K562 (cell line): Measurements from ENCODE around the gene RPL26. TPM values are rescaled to one million over a fixed set of nuclear protein-coding genes. Genes with fewer than 3 reads are reported as not detected.
A peak's percentile ranks its signal among the peaks of the same experiment; 100 is the strongest.

ENCODE experiments used
- ATAC-seq: fragments of 200-7000 bp; cut with Tn5 transposase; 3 replicates; pipeline ENCODE4 v1.9.1; 2020; ENCODE audit warnings: moderate library complexity
- BruUV-seq: library from RNA; stranded (reverse); fragments of 400-500 nt; replicated peaks from 2 replicates; lab custom pipeline; 2021; lab: Mats Ljungman, UMichigan
- CTCF ChIA-PET: fragments of 300-600 bp; formaldehyde crosslinking; extraction: SDS; loops from one replicate; lab custom pipeline; 2021; ENCODE audit warnings: low intra/inter-chr PET ratio; lab: Yijun Ruan, JAX
- POLR2A ChIA-PET: fragments of 300-600, 350-650 bp; sonication (Branson Sonifier 250); formaldehyde crosslinking; extraction: SDS; loops from one replicate; lab custom pipeline; 2021; ENCODE audit warnings: antibody characterized with exemption, inconsistent platforms; lab: Yijun Ruan, JAX
- DNase-seq, 4 experiments: peaks; one replicate each; pipeline versions ENCODE4 v3.0.0 to v3.0.0-alpha.2; 2011 to 2018; ENCODE audit warnings: low spot score in 3 of 4, mixed read lengths in 3 of 4; ENCODE audit errors: extremely low read depth in 1 of 4
- FAIRE-seq: peaks from 2 replicates; lab custom pipeline; 2011; peaks lifted over from hg19 to GRCh38; lab: Jason Lieb, UNC
- H2AFZ ChIP-seq: 2 replicates; pipeline ENCODE4 v1.6.0; 2011; ENCODE audit warnings: low read depth, low read length, control low read depth, inconsistent platforms
- H3K27ac ChIP-seq: fragments of 200-600 bp; 3 replicates; pipeline ENCODE4 v1.8.0; 2011; ENCODE audit warnings: low read depth, mild to moderate bottlenecking, control low read depth, inconsistent platforms, low read length, moderate library complexity, mixed read lengths; ENCODE audit errors: extremely low read depth
- H3K27me3 ChIP-seq, 2 experiments: fragments of 300-600 bp in 1 of 2; 2 replicates in 1 of 2; 3 replicates in 1 of 2; pipeline versions ENCODE4 v1.6.0 to v1.8.0; 2011; ENCODE audit warnings: inconsistent platforms in 2 of 2, low read length in 2 of 2, mild to moderate bottlenecking in 1 of 2, mixed read lengths in 1 of 2, moderate library complexity in 1 of 2; ENCODE audit not compliant: control insufficient read depth in 2 of 2, insufficient read depth in 2 of 2
- H3K36me3 ChIP-seq: fragments of 300-600 bp; 3 replicates; pipeline ENCODE4 v1.8.0; 2011; ENCODE audit warnings: mild to moderate bottlenecking, low read length, inconsistent platforms; ENCODE audit not compliant: control insufficient read depth, insufficient read depth
- H3K4me1 ChIP-seq, 2 experiments: fragments of 200-600 bp in 1 of 2; replicated peaks in 1 of 2; 2 replicates in 1 of 2; 3 replicates in 1 of 2; pipeline versions ENCODE4 v1.5.1 to v1.8.0; 2011; ENCODE audit warnings: inconsistent platforms in 2 of 2, low read length in 2 of 2, mild to moderate bottlenecking in 1 of 2, mixed read lengths in 1 of 2, moderate library complexity in 1 of 2; ENCODE audit not compliant: control insufficient read depth in 2 of 2, insufficient read depth in 2 of 2
- H3K4me2 ChIP-seq: 2 replicates; pipeline ENCODE4 v1.6.1; 2011; ENCODE audit warnings: low read length, control low read depth, inconsistent platforms, mixed read lengths; ENCODE audit not compliant: insufficient read depth
- H3K4me3 ChIP-seq: fragments of 200-600 bp; sonication (generic), shearing (Covaris generic); 2 replicates; pipeline ENCODE4 v1.5.1; 2016; ENCODE audit warnings: control low read depth, inconsistent platforms
- H3K79me2 ChIP-seq: fragments of 200-600 bp; 3 replicates; pipeline ENCODE4 v1.8.0; 2011; ENCODE audit warnings: low read length, inconsistent platforms; ENCODE audit not compliant: control insufficient read depth, insufficient read depth
- H3K9ac ChIP-seq, 2 experiments: 2 replicates each; pipeline versions ENCODE4 v1.6.0 to v1.6.1; 2011; ENCODE audit warnings: low read depth in 2 of 2, low read length in 2 of 2, control low read depth in 1 of 2, inconsistent platforms in 1 of 2, mild to moderate bottlenecking in 1 of 2, mixed read lengths in 1 of 2; ENCODE audit not compliant: insufficient read depth in 1 of 2
- H3K9me1 ChIP-seq: one replicate; pipeline ENCODE4 v1.6.0; 2011; ENCODE audit warnings: inconsistent platforms, mild to moderate bottlenecking, low read length, moderate library complexity; ENCODE audit not compliant: control insufficient read depth, insufficient read depth
- H3K9me3 ChIP-seq: replicated peaks from 2 replicates; pipeline ENCODE4 v1.5.1; 2011; ENCODE audit warnings: low read depth, low read length, inconsistent platforms; ENCODE audit not compliant: control insufficient read depth, insufficient read depth
- H4K20me1 ChIP-seq: replicated peaks from 2 replicates; pipeline ENCODE4 v1.6.1; 2011; ENCODE audit warnings: low read length, inconsistent platforms, mixed read lengths; ENCODE audit not compliant: control insufficient read depth, insufficient read depth
- FOSL1 ChIP-seq: fragments of 200-800 bp; sonication (Bioruptor generic); conservative IDR thresholded peaks from 2 replicates; pipeline ENCODE4 v1.6.1; 2016; ENCODE audit warnings: missing genetic modification characterization, missing compliant biosample characterization
- HNRNPL ChIP-seq: fragments of 200-400 bp; formaldehyde crosslinking; IDR thresholded peaks from 2 replicates; pipeline ENCODE4 v1.6.1; 2017; ENCODE audit warnings: low read depth, mild to moderate bottlenecking, low read length
- JUN ChIP-seq, 2 experiments: sonication (generic) in 1 of 2; formaldehyde crosslinking in 1 of 2; IDR thresholded peaks; 2 replicates each; pipeline versions ENCODE4 v1.6.1 to v1.8.0; 2012 to 2022; ENCODE audit warnings: borderline replicate concordance in 2 of 2, mild to moderate bottlenecking in 2 of 2, improper control_type of control experiment in 1 of 2, low read depth in 1 of 2, low read length in 1 of 2, missing genetic modification reagents in 1 of 2
- JUND ChIP-seq, 2 experiments: IDR thresholded peaks; 2 replicates in 1 of 2; 3 replicates in 1 of 2; pipeline ENCODE4 v1.6.1; 2011; ENCODE audit warnings: borderline replicate concordance in 2 of 2, low read depth in 2 of 2, low read length in 2 of 2, improper control_type of control experiment in 1 of 2, missing biosample characterization in 1 of 2, missing genetic modification characterization in 1 of 2, missing genetic modification reagents in 1 of 2
- MCM5 ChIP-seq: fragments of 450-650 bp; IDR thresholded peaks from 2 replicates; pipeline ENCODE4 v1.6.1; 2016; ENCODE audit warnings: low read depth
- RFX1 ChIP-seq: fragments of 450-650 bp; IDR thresholded peaks from 2 replicates; pipeline ENCODE4 v1.6.1; 2016; ENCODE audit warnings: mild to moderate bottlenecking, moderate library complexity
- SRF ChIP-seq, 2 experiments: fragments of 250-450, 450-650 bp in 1 of 2; sonication (Bioruptor Pico) in 1 of 2; sonication (generic) in 1 of 2; formaldehyde crosslinking; IDR thresholded peaks; 2 replicates each; pipeline versions ENCODE4 v1.5.0 to v1.5.1; 2020 to 2022; ENCODE audit warnings: mild to moderate bottlenecking in 1 of 2, missing genetic modification reagents in 1 of 2
- STAT5A ChIP-seq: IDR thresholded peaks from 2 replicates; pipeline ENCODE4 v1.6.1; 2012; ENCODE audit warnings: low read length, inconsistent platforms, borderline replicate concordance
- TARDBP ChIP-seq: fragments of 450-650 bp; IDR thresholded peaks from 2 replicates; pipeline ENCODE4 v1.6.1; 2016
- TBL1XR1 ChIP-seq, 2 experiments: IDR thresholded peaks; 2 replicates each; pipeline ENCODE4 v1.6.1; 2012; ENCODE audit warnings: improper control_type of control experiment in 2 of 2, low read length in 2 of 2, mild to moderate bottlenecking in 1 of 2
- WGBS: fragments of 100-300 bp; shearing (Covaris generic); methylation state at CpG from one replicate; pipeline ENCODE4 v1.1.6; 2016; ENCODE audit warnings: low coverage, mixed read lengths; ENCODE audit not compliant: insufficient coverage; ENCODE audit errors: missing lambda C conversion rate; 5-methylcytosine and 5-hydroxymethylcytosine counted together
- in situ Hi-C: fragments of 300-500 bp; cut with MboI; formaldehyde crosslinking; loops from 4 replicates; pipeline ENCODE4 v1.15.0; 2018; ENCODE audit warnings: inconsistent platforms, mixed read lengths
- intact Hi-C: fragments of 100-400 bp; cut with micrococcal nuclease; formaldehyde crosslinking; loops from 2 replicates; pipeline ENCODE4 v1.14.2; 2022
- polyA plus RNA-seq, 8 experiments: library from polyadenylated mRNA; depleted of rRNA in 4 of 8; stranded (reverse) in 5 of 8; unstranded in 3 of 8; fragments of >200 nt; fragmentation: Nextera tagmentation in 2 of 8; fragmentation: Illumina TruSeq in 1 of 8; extraction: Ambion mirVana in 2 of 8; extraction: Trizol in 1 of 8; gene quantifications; 2 replicates each; pipeline versions ENCODE4 v1.2.1 to v1.2.3, GENCODE V29; 2011 to 2014; ENCODE audit warnings: inconsistent platforms in 1 of 8, missing spikeins in 1 of 8
- total RNA-seq, 7 experiments: library from RNA; depleted of rRNA in 6 of 7; stranded (reverse); fragments of >200 nt in 6 of 7; fragmentation: Illumina TruSeq in 2 of 7; extraction: Trizol in 2 of 7; gene quantifications; 2 replicates each; pipeline versions ENCODE4 v1.2.1 to v1.2.3, GENCODE V29; 2011 to 2021; ENCODE audit warnings: low replicate concordance in 1 of 7
- TF ChIP-seq, protein P1 (sequence below): fragments of 200-400 bp; formaldehyde crosslinking; IDR thresholded peaks from 2 replicates; pipeline ENCODE4 v1.6.1; 2017; ENCODE audit warnings: mild to moderate bottlenecking, low read depth, low read length, moderate library complexity
- TF ChIP-seq, protein P2 (sequence below): fragments of 250-450 bp; sonication (Bioruptor Pico); IDR thresholded peaks from 2 replicates; pipeline ENCODE4 v1.4.0; 2020; ENCODE audit warnings: borderline replicate concordance
- TF ChIP-seq, protein P3 (sequence below): sonication (generic); formaldehyde crosslinking; IDR thresholded peaks from 2 replicates; pipeline ENCODE4 v1.8.1; 2023; ENCODE audit warnings: mild to moderate bottlenecking, missing genetic modification reagents

RPL26 gene
- total and polyA plus RNA-seq, 9 of the 15 experiments (the other 6 are each of a cell fraction or from before 2014, with no cell fraction given) = 1,474 to 4,074 (median 2,904) TPM

DNA sequence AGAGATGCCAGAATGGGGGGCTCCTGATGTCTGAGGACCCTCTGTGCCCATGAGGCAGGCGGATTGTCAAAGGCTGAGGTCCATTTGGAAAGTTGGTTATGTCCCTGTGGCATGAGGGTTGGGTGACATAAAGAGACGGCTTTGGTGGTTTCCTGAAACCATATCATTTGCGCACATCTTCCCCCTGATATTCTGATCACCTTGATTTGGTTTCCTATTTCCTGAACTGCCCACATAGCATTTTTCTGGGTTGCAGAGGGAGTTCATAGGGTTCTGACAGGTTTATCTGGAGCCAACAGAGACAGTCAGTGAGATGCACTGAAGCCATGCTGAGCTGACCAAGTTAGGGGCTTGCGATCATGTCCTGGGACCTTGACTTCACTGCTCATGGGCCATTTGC lies 30.3 kb upstream of the RPL26 start (continued):
- TF ChIP-seq, protein P1, sequence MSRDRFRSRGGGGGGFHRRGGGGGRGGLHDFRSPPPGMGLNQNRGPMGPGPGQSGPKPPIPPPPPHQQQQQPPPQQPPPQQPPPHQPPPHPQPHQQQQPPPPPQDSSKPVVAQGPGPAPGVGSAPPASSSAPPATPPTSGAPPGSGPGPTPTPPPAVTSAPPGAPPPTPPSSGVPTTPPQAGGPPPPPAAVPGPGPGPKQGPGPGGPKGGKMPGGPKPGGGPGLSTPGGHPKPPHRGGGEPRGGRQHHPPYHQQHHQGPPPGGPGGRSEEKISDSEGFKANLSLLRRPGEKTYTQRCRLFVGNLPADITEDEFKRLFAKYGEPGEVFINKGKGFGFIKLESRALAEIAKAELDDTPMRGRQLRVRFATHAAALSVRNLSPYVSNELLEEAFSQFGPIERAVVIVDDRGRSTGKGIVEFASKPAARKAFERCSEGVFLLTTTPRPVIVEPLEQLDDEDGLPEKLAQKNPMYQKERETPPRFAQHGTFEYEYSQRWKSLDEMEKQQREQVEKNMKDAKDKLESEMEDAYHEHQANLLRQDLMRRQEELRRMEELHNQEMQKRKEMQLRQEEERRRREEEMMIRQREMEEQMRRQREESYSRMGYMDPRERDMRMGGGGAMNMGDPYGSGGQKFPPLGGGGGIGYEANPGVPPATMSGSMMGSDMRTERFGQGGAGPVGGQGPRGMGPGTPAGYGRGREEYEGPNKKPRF = no peak
- no peak for TF ChIP-seq TARDBP

DNA sequence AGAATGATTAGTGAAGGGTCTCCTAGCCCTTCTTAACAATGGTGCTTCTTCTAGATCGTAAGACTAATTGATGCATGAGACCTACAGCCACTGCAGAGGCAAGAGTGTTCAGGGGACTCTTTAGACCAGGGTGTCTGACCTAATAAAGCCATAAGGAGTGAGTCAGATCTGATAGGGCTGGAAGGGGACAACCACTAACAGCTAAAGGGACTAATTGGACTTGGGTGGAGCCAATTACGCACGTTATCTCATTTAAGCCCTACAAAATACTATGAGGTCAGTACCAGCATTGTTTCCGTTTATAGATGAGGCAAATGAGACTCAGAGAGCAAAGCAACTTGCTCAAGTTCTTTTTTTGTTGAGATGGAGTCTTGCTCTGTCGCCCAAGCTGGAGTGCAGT lies 29.1 kb upstream of the RPL26 start:
- no peaks in the 10 kb centered on the region for H3K9me3 ChIP-seq
- in situ Hi-C loops (no loop called here), intact Hi-C loops (loop anchor here (10.0 kb wide), 1 partner anchor 333 kb away; the partner anchor contains the start of gene CCDC42)
- peaks cover 8 to 13% of the 10 kb centered on the region in 2 experiments; a peak in 4 of 5 replicates for H3K4me1 ChIP-seq
- no peak overlapping the region for H2AFZ ChIP-seq
- WGBS = 0% methylated on average over 4 of the region's 5 CpGs
- CTCF ChIA-PET = interaction anchor here (0.6 kb wide), 1 partner anchor 144 kb away, joined by 3 read pairs; no protein-coding TSS in a partner anchor
- H3K4me2 ChIP-seq = no peak overlapping the region; the same call in 1 of the 2 replicates
- H3K79me2 ChIP-seq = no peaks in the 10 kb centered on the region
- no peak overlapping the region for H3K4me3 ChIP-seq
- H4K20me1 ChIP-seq = no peaks in the 10 kb centered on the region
- ATAC-seq = peak; percentile 89
- BruUV-seq = no TSS peak
- peak; percentile 33 to 69 (median 47) for DNase-seq
- H3K9ac ChIP-seq = no peak overlapping the region
- peak; percentile 65 for FAIRE-seq
- no peaks in the 10 kb centered on the region for H3K27me3 ChIP-seq
- H3K27ac ChIP-seq = no peak overlapping the region
- no peaks in the 10 kb centered on the region for H3K9me1 ChIP-seq
- POLR2A ChIA-PET = interaction anchor here (0.9 to 1.5 kb wide), 3 partner anchors 8 to 24 kb away, joined by 3 to 4 read pairs (median 3); no protein-coding TSS in a partner anchor
- no peaks in the 10 kb centered on the region for H3K36me3 ChIP-seq
- peak; percentile 88 for TF ChIP-seq JUN (IDR thresholded peaks at IDR 0.05; ENCODE audit: borderline replicate concordance, low read depth, low read length)
- TF ChIP-seq JUN (CRISPR knock-in tag; IDR thresholded peaks at IDR 0.05; ENCODE audit: borderline replicate concordance) = no peak
- no peak for TF ChIP-seq HNRNPL
- peak in 1 of 2 experiments; percentile 36; a peak in 1 of 4 replicates for TF ChIP-seq TBL1XR1 (IDR thresholded peaks at IDR 0.05; ENCODE audit: low read length in 2 of 2)
- peak; percentile 97 for TF ChIP-seq JUND (IDR thresholded peaks at IDR 0.05; ENCODE audit: borderline replicate concordance, low read depth, low read length)
- peak; percentile 92 for TF ChIP-seq JUND (tag; IDR thresholded peaks at IDR 0.05; ENCODE audit: borderline replicate concordance, low read depth, low read length)
- no peak for TF ChIP-seq STAT5A
- peak; percentile 95 for TF ChIP-seq FOSL1 (tag)
- TF ChIP-seq SRF (CRISPR knock-in tag; IDR thresholded peaks at IDR 0.05) = peak in 1 of 2 experiments; percentile 93; a peak in 3 of 4 replicates
- TF ChIP-seq, protein P2, sequence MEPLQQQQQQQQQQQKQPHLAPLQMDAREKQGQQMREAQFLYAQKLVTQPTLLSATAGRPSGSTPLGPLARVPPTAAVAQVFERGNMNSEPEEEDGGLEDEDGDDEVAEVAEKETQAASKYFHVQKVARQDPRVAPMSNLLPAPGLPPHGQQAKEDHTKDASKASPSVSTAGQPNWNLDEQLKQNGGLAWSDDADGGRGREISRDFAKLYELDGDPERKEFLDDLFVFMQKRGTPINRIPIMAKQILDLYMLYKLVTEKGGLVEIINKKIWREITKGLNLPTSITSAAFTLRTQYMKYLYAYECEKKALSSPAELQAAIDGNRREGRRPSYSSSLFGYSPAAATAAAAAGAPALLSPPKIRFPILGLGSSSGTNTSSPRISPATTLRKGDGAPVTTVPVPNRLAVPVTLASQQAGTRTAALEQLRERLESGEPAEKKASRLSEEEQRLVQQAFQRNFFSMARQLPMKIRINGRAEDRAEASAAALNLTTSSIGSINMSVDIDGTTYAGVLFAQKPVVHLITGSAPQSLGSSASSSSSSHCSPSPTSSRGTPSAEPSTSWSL = no peak
- no peak for TF ChIP-seq MCM5
- TF ChIP-seq, protein P3, sequence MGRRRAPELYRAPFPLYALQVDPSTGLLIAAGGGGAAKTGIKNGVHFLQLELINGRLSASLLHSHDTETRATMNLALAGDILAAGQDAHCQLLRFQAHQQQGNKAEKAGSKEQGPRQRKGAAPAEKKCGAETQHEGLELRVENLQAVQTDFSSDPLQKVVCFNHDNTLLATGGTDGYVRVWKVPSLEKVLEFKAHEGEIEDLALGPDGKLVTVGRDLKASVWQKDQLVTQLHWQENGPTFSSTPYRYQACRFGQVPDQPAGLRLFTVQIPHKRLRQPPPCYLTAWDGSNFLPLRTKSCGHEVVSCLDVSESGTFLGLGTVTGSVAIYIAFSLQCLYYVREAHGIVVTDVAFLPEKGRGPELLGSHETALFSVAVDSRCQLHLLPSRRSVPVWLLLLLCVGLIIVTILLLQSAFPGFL (CRISPR knock-in tag) = no peak
- TF ChIP-seq RFX1 = no peak
